ENCODE results near the gene CCDC197. TPM values are rescaled to one million over a fixed set of nuclear protein-coding genes. Genes with fewer than 3 reads are reported as not detected.

CCDC197 gene
- total RNA-seq, 2 donors from 2014 or later, result not detected

DNA sequence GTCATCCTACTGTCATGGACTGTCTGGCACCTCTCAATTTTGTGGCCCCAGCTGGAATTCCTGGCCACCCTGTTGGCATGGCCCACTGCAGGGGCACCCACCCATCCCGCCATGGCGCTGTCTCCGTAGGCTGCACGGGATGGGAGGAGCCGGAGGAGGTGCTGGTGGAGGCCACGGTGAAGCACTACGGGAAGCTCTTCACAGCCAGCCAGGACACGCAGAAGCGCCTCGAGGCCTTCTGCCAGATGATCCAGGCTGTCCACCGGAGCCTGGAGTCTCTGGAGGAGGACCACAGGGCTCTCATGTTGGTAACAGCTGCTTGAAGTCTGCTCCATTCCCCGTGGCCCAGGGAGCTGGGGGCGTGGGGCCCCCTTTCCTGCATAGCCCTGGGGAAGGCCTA lies 3.9 kb downstream of the CCDC197 start:
- Histone ChIP-seq H3K36me3 (no peaks in the 10 kb centered on the region), H3K9me3 (no peaks in the 10 kb centered on the region), H3K4me3 (no peak overlapping the region), H3K4me1 (replicated peaks) (no peaks in the 10 kb centered on the region), H3K27ac (no peak overlapping the region), H3K27me3 (replicated peaks; ENCODE audit: insufficient read depth) (no peaks in the 10 kb centered on the region)
- intact Hi-C loops (cut with DNase I), result loop anchor here (1.0 to 10.0 kb wide), 2 partner anchors 62 to 216 kb away; partner anchors contain the start of gene PRIMA1
- DNase-seq (ENCODE audit: low spot score), result no peak
- TF ChIP-seq POLR2A (IDR thresholded peaks at IDR 0.05) (no peak), POLR2AphosphoS5 (IDR thresholded peaks at IDR 0.05) (no peak), CTCF (IDR thresholded peaks at IDR 0.05) (no peak)
- 46% methylated on average over 13 of the region's 13 CpGs for WGBS

- WGBS, result 43% methylated on average over 26 of the region's 26 CpGs
- no peaks in the 10 kb centered on the region for H3K36me3 ChIP-seq
- intact Hi-C loops (cut with DNase I), result loop anchor here (1.0 to 10.0 kb wide), 2 partner anchors 62 to 217 kb away; partner anchors contain the start of gene PRIMA1
- no peaks in the 10 kb centered on the region for H3K9me3 ChIP-seq
- H3K27ac ChIP-seq, result no peak overlapping the region
- no peak overlapping the region for H3K4me3 ChIP-seq
- no peaks in the 10 kb centered on the region for H3K4me1 ChIP-seq (replicated peaks)
- DNase-seq (ENCODE audit: low spot score), result peak; percentile 47
- TF ChIP-seq CTCF (IDR thresholded peaks at IDR 0.05) (peak; percentile 88 to 93 (median 89)), POLR2AphosphoS5 (IDR thresholded peaks at IDR 0.05) (peak; percentile 30), POLR2A (IDR thresholded peaks at IDR 0.05) (no peak)
- no peaks in the 10 kb centered on the region for H3K27me3 ChIP-seq (replicated peaks; ENCODE audit: insufficient read depth)
Measured at GRCh38 chr14:94001501-94002396, 4.6 kb downstream of the CCDC197 start.

DNA sequence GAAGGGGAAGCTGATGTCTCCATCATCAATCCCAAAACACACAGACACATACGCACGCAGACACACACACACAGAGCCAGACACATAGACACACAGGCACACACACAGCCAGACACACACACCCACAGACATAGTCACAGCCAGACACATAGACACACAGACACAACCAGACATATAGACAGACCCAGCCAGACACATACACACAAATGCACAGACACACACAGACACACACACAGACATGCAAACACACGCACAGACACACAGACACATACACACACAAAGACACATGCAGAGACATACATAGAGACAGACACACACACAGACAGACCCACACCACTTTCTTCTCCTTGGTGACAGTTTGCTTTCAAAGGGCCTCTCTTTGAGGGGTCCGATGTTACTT lies 6.3 kb downstream of the CCDC197 start:
- no peaks in the 10 kb centered on the region for H3K36me3 ChIP-seq
- WGBS, result 98% methylated on average over 4 of the region's 4 CpGs
- intact Hi-C loops (cut with DNase I), result loop anchor here (10.0 kb wide), 1 partner anchor 219 kb away; the partner anchor contains the start of gene PRIMA1
- no peaks in the 10 kb centered on the region for H3K9me3 ChIP-seq
- H3K4me1 ChIP-seq (replicated peaks), result no peaks in the 10 kb centered on the region
- H3K4me3 ChIP-seq, result no peak overlapping the region
- no peak overlapping the region for H3K27ac ChIP-seq
- H3K27me3 ChIP-seq (replicated peaks; ENCODE audit: insufficient read depth), result no peaks in the 10 kb centered on the region
- DNase-seq (ENCODE audit: low spot score), result no peak
- TF ChIP-seq POLR2AphosphoS5 (IDR thresholded peaks at IDR 0.05) (no peak), POLR2A (IDR thresholded peaks at IDR 0.05) (no peak), CTCF (IDR thresholded peaks at IDR 0.05) (no peak)

GRCh38 chr14:94004015-94004414 lies 6.9 kb downstream of the CCDC197 start:
- no peak overlapping the region for H3K4me3 ChIP-seq
- DNase-seq (ENCODE audit: low spot score), result no peak
- intact Hi-C loops (cut with DNase I), result loop anchor here (10.0 kb wide), 1 partner anchor 219 kb away; the partner anchor contains the start of gene PRIMA1
- H3K27ac ChIP-seq, result no peak overlapping the region
- 89% methylated on average over 8 of the region's 8 CpGs for WGBS
- H3K9me3 ChIP-seq, result no peaks in the 10 kb centered on the region
- no peaks in the 10 kb centered on the region for H3K27me3 ChIP-seq (replicated peaks; ENCODE audit: insufficient read depth)
- TF ChIP-seq CTCF (IDR thresholded peaks at IDR 0.05) (no peak), POLR2AphosphoS5 (IDR thresholded peaks at IDR 0.05) (no peak), POLR2A (IDR thresholded peaks at IDR 0.05) (no peak)
- H3K36me3 ChIP-seq, result no peaks in the 10 kb centered on the region
- H3K4me1 ChIP-seq (replicated peaks), result no peaks in the 10 kb centered on the region

Data from prostate gland (tissue), 2 donors.